ENCODE results near the gene EML6. TPM values are rescaled to one million over a fixed set of nuclear protein-coding genes. Genes with fewer than 3 reads are reported as not detected.

EML6 gene
- total RNA-seq, 1 donor from 2014 or later: 0.63 TPM

DNA sequence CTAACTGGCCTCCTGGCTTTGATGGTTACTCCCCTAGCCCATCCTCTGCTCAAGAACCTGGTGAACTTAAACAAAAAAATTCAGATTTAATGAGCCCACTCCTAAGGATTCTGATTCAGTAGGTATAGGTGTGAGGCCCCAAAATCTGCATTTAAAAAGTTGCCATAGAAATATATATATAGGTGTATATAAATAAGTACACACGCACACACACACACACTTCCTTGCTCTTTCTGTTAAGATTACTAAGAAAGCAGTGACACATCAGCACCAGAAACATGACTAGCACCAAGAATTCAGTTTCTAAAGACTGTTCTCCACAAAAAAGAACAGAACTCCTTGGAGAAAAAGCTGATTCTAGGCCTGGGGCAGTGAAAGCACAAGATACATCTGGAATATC lies 17.8 kb downstream of the EML6 start:
- Histone ChIP-seq H3K27me3 (ENCODE audit: control insufficient read depth, insufficient read depth, low read length) (no peaks in the 10 kb centered on the region), H3K36me3 (ENCODE audit: control insufficient read depth, insufficient read depth, low read length) (no peaks in the 10 kb centered on the region), H3K4me3 (ENCODE audit: low read depth, low read length) (no peak overlapping the region)
- no peak for TF ChIP-seq CTCF (IDR thresholded peaks at IDR 0.05; ENCODE audit: insufficient read depth, low read length, poor library complexity, severe bottlenecking)
- DNase-seq (ENCODE audit: low read depth): no peak

DNA sequence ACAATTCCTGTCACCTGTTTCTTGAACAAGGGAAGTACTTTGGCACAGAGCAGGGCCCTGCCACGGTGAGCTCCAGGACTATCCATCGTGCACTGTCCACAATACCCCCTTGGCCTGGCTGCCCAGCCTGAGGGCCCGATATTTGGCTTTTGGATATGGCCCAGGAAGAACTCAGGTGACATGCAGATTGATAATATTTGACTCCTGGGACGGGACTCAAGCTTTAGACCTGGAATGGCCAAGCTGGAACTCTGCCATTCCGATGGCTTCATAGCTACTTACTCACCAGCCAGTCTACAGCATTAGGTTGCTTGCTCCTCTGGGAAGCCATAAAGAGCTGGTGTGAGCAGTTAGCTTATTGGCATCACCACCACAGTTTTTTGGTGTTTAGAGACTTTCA lies 26.6 kb downstream of the EML6 start:
- Histone ChIP-seq H3K36me3 (ENCODE audit: control insufficient read depth, insufficient read depth, low read length) (no peaks in the 10 kb centered on the region), H3K27me3 (ENCODE audit: control insufficient read depth, insufficient read depth, low read length) (no peaks in the 10 kb centered on the region), H3K4me3 (ENCODE audit: low read depth, low read length) (no peak overlapping the region)
- no peak for TF ChIP-seq CTCF (IDR thresholded peaks at IDR 0.05; ENCODE audit: insufficient read depth, low read length, poor library complexity, severe bottlenecking)
- DNase-seq (ENCODE audit: low read depth): no peak

DNA sequence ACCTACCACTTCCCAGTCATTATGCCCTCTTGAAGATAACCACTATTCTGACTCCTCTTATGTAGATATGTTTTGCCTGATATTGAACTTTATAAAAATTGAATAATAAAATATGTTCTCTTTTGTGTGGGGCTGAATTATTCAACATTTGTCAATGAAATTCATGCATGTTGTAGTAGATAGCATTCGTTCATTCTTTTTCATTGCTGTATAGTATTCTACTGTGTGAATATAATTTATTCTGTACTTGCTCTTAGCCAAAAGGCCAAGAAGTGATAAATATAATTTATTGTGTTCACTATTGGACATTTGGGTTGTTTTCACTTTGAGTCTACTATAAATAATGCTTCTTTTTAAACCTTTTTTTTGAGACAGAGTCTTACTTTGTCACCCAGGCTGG lies 29.0 kb downstream of the EML6 start:
- Histone ChIP-seq H3K4me3 (ENCODE audit: low read depth, low read length) (no peak overlapping the region), H3K36me3 (ENCODE audit: control insufficient read depth, insufficient read depth, low read length) (no peaks in the 10 kb centered on the region), H3K27me3 (ENCODE audit: control insufficient read depth, insufficient read depth, low read length) (no peaks in the 10 kb centered on the region)
- no peak for DNase-seq (ENCODE audit: low read depth)
- no peak for TF ChIP-seq CTCF (IDR thresholded peaks at IDR 0.05; ENCODE audit: insufficient read depth, low read length, poor library complexity, severe bottlenecking)

DNA sequence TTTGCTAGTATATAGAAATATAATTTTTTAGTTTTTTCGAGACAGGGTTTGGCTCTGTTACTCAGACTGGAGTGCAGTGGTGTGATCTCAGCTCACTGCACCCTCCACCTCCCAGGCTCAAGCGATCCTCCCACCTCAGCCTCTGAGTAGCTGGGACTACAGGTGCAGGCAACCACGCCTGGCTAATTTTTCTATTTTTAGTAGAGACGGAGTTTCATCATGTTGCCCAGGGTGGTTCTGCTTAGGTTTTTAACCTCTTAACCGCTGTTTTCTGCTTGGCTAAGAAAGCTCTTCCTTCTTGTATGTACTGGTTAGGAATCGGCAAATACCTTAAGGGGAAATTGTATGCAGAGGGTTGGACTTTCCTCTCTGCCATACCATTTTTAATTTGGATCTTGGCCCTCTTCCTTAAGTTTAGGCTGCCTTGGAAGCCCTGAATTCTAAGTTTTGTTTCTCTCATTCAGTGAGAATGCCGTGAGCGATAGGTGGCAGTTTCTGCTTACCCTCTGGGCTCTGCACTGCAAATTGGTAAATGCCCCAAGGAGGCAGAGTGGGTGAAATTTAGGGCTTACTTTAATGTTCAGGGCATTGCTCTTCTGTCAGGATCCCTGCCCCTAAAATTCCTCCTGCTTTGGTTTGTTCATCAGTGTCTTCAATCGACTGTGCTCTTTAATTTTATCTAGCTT lies 32.3 kb downstream of the EML6 start:
- H3K36me3 ChIP-seq (ENCODE audit: control insufficient read depth, insufficient read depth, low read length): no peaks in the 10 kb centered on the region
- DNase-seq (ENCODE audit: low read depth): no peak
- H3K4me3 ChIP-seq (ENCODE audit: low read depth, low read length): no peak overlapping the region
- no peak for TF ChIP-seq CTCF (IDR thresholded peaks at IDR 0.05; ENCODE audit: insufficient read depth, low read length, poor library complexity, severe bottlenecking)
- no peaks in the 10 kb centered on the region for H3K27me3 ChIP-seq (ENCODE audit: control insufficient read depth, insufficient read depth, low read length)

- no peaks in the 10 kb centered on the region for H3K36me3 ChIP-seq (ENCODE audit: control insufficient read depth, insufficient read depth, low read length)
- no peak for TF ChIP-seq CTCF (IDR thresholded peaks at IDR 0.05; ENCODE audit: insufficient read depth, low read length, poor library complexity, severe bottlenecking)
- no peak overlapping the region for H3K4me3 ChIP-seq (ENCODE audit: low read depth, low read length)
- H3K27me3 ChIP-seq (ENCODE audit: control insufficient read depth, insufficient read depth, low read length): no peaks in the 10 kb centered on the region
- no peak for DNase-seq (ENCODE audit: low read depth)
Measured at GRCh38 chr2:54757500-54757899, 34.0 kb downstream of the EML6 start.

GRCh38 chr2:54758951-54759350 lies 35.5 kb downstream of the EML6 start:
- H3K27me3 ChIP-seq (ENCODE audit: control insufficient read depth, insufficient read depth, low read length): no peaks in the 10 kb centered on the region
- H3K4me3 ChIP-seq (ENCODE audit: low read depth, low read length): no peak overlapping the region
- H3K36me3 ChIP-seq (ENCODE audit: control insufficient read depth, insufficient read depth, low read length): no peaks in the 10 kb centered on the region
- TF ChIP-seq CTCF (IDR thresholded peaks at IDR 0.05; ENCODE audit: insufficient read depth, low read length, poor library complexity, severe bottlenecking): no peak
- DNase-seq (ENCODE audit: low read depth): no peak

Data from kidney epithelial cell (primary cell).